Ishikawa (cell line): Measurements from ENCODE around the gene MAPK8IP2.

ENCODE experiments used
- CEBPB ChIP-seq: IDR thresholded peaks from 2 replicates; pipeline ENCODE4 v1.6.1; 2012
- CREB1 ChIP-seq: IDR thresholded peaks from 2 replicates; pipeline ENCODE4 v1.6.1; 2012; ENCODE audit warnings: low read depth
- EGR1 ChIP-seq: IDR thresholded peaks from 2 replicates; pipeline ENCODE4 v1.6.1; 2012
- EP300 ChIP-seq: IDR thresholded peaks from 2 replicates; pipeline ENCODE4 v1.6.1; 2012; ENCODE audit warnings: borderline replicate concordance
- FOXM1 ChIP-seq: IDR thresholded peaks from 2 replicates; pipeline ENCODE4 v1.6.1; 2012; ENCODE audit warnings: low read depth, borderline replicate concordance
- NFIC ChIP-seq: IDR thresholded peaks from 2 replicates; pipeline ENCODE4 v1.6.1; 2012
- RAD21 ChIP-seq: IDR thresholded peaks from 2 replicates; pipeline ENCODE4 v1.6.1; 2012; ENCODE audit warnings: low read depth
- TAF1 ChIP-seq: IDR thresholded peaks from 2 replicates; pipeline ENCODE4 v1.6.1; 2012; ENCODE audit warnings: low read depth, mild to moderate bottlenecking
- TCF12 ChIP-seq: IDR thresholded peaks from 2 replicates; pipeline ENCODE4 v1.6.1; 2012; ENCODE audit warnings: low read depth
- TEAD4 ChIP-seq: IDR thresholded peaks from 2 replicates; pipeline ENCODE4 v1.6.1; 2012
- YY1 ChIP-seq: IDR thresholded peaks from 2 replicates; pipeline ENCODE4 v1.6.1; 2012; ENCODE audit warnings: low read depth
- ZBTB7A ChIP-seq: IDR thresholded peaks from 2 replicates; pipeline ENCODE4 v1.6.1; 2012; ENCODE audit warnings: low read depth
- TF ChIP-seq, protein P1 (sequence below): IDR thresholded peaks from 2 replicates; pipeline ENCODE4 v1.6.1; 2012; ENCODE audit warnings: low read depth, mild to moderate bottlenecking
- TF ChIP-seq, protein P2 (sequence below): IDR thresholded peaks from 2 replicates; pipeline ENCODE4 v1.6.1; 2012
- TF ChIP-seq, protein P3 (sequence below): IDR thresholded peaks from 2 replicates; pipeline ENCODE4 v1.6.1; 2012

MAPK8IP2 gene

DNA sequence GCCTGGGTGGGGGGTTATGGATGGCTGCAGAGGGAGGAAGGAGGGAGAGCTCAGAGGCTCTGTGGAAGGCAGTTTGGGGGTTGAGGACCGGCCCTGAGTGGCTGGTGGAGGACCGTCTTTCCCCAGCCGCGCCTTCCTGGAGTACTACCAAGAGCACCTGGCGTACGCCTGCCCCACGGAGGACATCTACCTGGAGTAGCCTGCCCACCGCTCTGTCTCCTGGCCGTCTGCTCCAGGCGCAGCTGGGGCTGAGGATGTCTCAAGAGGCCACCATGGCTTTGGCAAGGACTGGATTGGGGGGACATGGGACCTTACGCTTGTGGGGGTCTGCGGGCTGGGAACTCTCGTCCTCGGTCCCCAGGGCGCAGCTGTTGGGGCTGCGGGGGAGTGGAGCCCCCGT lies 10.0 kb downstream of the MAPK8IP2 start:
- no peak for TF ChIP-seq TCF12
- no peak for TF ChIP-seq FOXM1
- no peak for TF ChIP-seq CEBPB
- TF ChIP-seq EGR1, result no peak
- no peak for TF ChIP-seq TAF1
- no peak for TF ChIP-seq EP300
- TF ChIP-seq, protein P1, sequence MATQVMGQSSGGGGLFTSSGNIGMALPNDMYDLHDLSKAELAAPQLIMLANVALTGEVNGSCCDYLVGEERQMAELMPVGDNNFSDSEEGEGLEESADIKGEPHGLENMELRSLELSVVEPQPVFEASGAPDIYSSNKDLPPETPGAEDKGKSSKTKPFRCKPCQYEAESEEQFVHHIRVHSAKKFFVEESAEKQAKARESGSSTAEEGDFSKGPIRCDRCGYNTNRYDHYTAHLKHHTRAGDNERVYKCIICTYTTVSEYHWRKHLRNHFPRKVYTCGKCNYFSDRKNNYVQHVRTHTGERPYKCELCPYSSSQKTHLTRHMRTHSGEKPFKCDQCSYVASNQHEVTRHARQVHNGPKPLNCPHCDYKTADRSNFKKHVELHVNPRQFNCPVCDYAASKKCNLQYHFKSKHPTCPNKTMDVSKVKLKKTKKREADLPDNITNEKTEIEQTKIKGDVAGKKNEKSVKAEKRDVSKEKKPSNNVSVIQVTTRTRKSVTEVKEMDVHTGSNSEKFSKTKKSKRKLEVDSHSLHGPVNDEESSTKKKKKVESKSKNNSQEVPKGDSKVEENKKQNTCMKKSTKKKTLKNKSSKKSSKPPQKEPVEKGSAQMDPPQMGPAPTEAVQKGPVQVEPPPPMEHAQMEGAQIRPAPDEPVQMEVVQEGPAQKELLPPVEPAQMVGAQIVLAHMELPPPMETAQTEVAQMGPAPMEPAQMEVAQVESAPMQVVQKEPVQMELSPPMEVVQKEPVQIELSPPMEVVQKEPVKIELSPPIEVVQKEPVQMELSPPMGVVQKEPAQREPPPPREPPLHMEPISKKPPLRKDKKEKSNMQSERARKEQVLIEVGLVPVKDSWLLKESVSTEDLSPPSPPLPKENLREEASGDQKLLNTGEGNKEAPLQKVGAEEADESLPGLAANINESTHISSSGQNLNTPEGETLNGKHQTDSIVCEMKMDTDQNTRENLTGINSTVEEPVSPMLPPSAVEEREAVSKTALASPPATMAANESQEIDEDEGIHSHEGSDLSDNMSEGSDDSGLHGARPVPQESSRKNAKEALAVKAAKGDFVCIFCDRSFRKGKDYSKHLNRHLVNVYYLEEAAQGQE, result no peak
- TF ChIP-seq ZBTB7A, result no peak
- TF ChIP-seq, protein P2, sequence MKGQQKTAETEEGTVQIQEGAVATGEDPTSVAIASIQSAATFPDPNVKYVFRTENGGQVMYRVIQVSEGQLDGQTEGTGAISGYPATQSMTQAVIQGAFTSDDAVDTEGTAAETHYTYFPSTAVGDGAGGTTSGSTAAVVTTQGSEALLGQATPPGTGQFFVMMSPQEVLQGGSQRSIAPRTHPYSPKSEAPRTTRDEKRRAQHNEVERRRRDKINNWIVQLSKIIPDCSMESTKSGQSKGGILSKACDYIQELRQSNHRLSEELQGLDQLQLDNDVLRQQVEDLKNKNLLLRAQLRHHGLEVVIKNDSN, result no peak
- no peak for TF ChIP-seq CREB1
- TF ChIP-seq TEAD4, result no peak
- TF ChIP-seq YY1, result no peak
- TF ChIP-seq, protein P3, sequence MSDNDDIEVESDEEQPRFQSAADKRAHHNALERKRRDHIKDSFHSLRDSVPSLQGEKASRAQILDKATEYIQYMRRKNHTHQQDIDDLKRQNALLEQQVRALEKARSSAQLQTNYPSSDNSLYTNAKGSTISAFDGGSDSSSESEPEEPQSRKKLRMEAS, result no peak
- no peak for TF ChIP-seq NFIC
- no peak for TF ChIP-seq RAD21

DNA sequence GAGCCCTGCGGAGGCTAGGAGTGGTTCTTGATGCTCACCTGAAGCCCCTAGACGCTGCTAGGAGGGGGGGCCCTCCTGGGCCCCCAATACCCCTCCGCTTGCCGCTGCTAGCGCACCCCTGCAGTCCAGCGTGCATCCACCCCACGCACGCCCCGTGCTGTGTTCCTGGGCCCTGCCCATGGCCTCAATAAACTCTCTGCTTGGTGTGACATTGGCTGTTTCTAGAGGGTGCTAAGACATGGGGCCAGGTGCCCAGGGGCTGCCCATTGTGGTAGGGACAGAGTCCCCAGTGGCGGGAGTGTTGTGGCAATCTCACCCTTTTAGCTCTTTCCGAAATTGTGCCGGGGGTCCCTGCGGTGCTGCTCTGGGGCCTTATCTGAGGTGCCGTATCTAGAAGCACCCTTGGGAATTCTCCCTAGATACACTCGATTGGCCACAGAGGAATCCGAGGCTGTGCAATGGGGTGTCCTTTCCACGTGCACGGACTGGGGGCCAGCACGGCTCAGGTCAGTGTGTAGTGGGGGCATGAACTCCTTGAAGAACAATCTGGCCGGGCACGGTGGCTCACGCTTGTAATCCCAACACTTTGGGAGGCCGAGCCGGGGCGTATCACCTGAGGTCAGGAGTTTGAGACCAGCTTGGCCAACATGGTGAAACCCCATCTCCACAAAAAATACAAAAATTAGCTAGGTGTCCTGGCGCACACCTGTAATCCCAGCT lies 10.9 kb downstream of the MAPK8IP2 start:
- TF ChIP-seq TAF1 (no peak), EGR1 (no peak), RAD21 (no peak)

DNA sequence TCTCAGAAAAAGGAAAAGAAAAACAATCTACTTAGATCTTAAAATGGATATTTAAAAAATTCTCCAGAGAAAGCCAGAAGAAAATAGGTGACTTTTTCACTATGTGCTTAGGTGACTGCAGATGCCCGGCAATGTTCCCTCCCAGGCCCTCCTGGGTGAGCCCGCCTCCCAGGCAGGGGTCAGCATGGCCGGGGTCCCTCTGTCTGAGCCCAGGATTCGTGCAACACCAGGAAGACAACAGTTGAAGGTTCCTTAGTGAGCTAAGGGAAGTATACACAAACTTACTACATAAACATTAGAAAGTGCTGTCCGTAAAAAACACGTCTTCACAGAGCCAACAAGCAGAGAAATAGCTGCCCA lies 11.6 kb downstream of the MAPK8IP2 start:
- TF ChIP-seq RAD21, result no peak
- no peak for TF ChIP-seq EP300
- no peak for TF ChIP-seq TAF1
- TF ChIP-seq, protein P3, result no peak
- TF ChIP-seq, protein P1, result no peak

DNA sequence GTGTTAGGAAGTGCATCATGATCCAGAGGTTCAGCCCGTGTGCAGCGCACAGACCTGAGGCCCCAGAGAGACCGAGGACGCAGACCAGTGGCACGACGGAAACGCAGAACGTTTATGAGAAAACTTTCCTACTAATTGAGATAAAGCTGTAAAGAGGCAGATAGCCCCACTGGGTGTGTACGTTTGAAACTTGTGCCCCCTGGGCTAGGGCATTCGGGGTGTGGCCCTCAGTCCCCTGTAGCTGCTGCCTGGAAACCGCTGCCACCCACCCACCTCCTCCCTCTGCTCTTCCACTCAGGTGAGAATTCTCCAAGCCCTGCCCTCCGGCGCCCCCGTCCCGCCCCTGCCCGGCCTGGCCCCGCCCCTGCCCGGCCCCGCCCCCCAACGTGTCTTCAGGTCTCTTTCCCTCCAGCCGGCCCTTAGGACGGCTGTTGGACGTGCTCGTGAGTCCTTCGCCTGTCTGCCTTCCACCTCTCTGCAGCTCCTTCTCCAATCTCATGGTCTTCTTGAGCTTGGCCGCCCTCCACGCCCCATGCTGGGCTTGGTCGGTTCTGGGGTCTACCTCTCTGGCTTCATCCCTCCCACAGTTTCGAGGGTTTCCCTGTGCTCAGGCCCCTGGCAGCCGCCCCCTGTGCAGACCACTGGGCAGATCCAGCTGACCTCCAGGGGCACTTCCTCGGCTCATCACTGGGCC lies 12.1 kb downstream of the MAPK8IP2 start:
- no peak for TF ChIP-seq TCF12
- TF ChIP-seq ZBTB7A, result no peak
- TF ChIP-seq, protein P2, result no peak
- TF ChIP-seq CREB1, result no peak
- TF ChIP-seq, protein P1, result no peak
- TF ChIP-seq, protein P3, result no peak; the same call in 1 of the 2 replicates
- no peak for TF ChIP-seq NFIC
- no peak for TF ChIP-seq FOXM1
- no peak for TF ChIP-seq YY1
- TF ChIP-seq RAD21, result no peak
- no peak for TF ChIP-seq TAF1
- no peak for TF ChIP-seq TEAD4
